NCI-H146 (cell line): Measurements from ENCODE around the gene RTKN.
"Not testable (repeated sequence)": the region's sequence is repeated elsewhere in the genome, so short reads cannot be mapped to it uniquely, and the experiment has no call there.

ENCODE experiments used
- DNase-seq: peaks from one replicate; lab custom pipeline; 2025; lab: John Stamatoyannopoulos, UW

RTKN gene, protein sequence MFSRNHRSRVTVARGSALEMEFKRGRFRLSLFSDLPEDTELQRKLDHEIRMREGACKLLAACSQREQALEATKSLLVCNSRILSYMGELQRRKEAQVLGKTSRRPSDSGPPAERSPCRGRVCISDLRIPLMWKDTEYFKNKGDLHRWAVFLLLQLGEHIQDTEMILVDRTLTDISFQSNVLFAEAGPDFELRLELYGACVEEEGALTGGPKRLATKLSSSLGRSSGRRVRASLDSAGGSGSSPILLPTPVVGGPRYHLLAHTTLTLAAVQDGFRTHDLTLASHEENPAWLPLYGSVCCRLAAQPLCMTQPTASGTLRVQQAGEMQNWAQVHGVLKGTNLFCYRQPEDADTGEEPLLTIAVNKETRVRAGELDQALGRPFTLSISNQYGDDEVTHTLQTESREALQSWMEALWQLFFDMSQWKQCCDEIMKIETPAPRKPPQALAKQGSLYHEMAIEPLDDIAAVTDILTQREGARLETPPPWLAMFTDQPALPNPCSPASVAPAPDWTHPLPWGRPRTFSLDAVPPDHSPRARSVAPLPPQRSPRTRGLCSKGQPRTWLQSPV

DNA sequence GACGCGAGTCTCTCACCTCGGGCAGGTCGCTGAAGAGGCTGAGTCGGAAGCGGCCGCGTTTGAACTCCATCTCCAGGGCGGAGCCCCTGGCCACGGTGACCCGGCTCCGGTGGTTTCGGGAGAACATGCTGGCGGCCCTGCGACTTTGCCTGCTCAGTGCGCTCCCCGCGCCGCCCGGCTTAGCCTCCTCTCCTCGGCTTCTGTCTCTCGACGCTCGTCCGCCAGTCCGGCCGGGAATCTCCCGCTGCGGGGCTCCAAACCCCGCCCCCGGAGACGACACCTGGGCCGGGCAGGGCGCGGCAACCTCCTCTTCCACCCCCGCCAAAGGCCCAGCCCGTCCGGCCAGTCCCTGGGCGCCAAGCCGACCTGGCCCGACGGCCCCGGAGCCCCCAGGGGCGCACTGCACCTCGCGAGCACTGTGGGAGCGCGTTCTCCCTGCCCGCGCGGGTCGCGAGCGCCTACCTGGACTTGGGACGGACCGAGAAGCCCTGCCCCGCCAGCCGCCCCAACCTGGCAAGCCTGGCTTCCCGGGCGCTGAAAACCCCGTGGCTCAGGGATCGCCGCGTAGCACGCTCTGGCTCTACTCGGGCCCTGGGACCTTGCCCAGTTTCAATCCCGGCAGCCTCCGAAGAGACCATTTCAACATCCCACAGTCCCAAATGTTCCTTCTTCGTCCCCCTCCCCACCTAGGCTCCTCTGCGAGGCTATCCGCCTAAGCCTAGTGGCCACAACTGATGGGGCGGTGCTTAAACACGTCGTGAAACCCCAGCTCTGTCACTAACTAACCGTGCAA lies at the start of gene RTKN:
Gene RTKN, minus strand, starts transcription at position 248 of the 793 bp plus-strand sequence. Its CDS starts 121 bp downstream, at position 127.
- DNase-seq, result no peak

DNA sequence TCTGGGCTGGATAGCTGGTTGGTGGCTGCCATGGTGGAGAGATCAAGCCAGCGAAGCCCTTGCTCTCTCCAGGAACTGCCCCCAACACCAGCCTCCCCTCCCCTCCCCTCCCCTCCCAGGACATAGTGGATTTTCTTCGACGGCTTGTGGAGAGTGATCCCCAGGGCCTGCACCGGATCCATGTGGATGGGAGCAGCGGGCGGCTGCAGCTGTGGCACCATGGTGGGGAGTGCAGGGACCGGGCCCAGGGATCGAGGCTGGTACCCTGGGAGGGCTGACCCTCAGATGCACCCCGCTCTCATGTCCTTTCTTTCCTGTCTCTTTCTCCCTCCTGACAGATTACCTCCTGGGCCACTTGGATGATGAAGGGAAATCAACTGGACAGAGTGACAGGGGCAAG lies 48.2 kb upstream of the RTKN start:
- no peak for DNase-seq

DNA sequence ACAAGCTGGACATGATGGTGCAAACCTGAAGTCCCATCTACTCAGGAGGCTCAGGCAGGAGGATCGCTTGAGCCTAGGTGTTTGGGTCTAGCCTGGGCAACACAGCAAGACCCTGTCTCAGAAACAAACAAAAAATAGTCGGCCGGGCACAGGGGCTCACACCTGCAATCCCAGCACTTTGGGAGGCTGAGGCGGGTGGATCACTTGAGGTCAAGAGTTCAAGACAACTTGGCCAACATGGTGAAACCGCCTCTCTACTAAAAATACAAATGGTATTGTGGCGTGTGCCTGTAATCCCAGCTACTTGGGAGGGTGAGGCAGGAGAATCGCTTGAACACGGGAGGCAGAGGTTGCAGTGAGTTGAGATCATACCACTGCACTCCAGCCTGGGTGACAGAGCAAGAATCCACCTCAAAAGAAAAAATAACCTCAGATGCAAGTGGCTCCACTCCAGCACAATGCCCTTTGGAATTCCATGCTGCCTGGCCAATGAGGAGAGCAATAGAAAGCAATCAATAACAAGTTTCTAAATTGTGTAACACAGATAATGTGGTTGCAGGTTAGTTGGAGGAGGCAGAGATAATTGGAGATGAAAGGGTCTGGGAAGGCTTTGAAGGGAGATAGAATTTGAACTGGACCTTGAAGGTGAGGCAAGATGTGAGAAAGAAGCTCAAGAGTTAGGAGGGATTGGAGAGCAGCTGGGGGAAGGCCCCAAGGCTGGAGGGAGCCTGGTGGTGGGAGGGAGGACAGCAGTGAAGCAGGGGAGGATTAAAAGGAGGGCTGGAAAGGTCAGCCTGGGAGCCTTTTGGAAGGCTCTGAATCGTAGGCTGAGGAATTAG lies 47.1 kb upstream of the RTKN start:
- no peak for DNase-seq

DNA sequence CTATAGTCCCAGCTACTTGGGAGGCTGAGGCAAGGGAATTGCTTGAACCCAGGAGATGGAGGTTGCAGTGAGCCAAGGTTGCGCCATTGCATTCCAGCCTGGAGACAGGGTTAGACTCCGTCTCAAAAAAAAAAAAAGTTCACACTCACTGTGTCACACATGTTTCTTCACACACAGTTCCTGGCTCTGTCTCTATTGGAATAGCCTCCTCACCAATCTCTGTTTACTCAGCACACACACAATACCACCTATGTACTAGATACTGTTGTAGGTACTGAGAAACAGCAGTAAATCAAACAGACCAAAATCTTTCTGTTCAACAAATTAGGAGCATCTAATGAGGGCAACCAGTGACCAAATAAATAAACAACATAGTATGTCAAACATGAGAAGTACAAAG lies 44.4 kb upstream of the RTKN start:
- no peak for DNase-seq

DNA sequence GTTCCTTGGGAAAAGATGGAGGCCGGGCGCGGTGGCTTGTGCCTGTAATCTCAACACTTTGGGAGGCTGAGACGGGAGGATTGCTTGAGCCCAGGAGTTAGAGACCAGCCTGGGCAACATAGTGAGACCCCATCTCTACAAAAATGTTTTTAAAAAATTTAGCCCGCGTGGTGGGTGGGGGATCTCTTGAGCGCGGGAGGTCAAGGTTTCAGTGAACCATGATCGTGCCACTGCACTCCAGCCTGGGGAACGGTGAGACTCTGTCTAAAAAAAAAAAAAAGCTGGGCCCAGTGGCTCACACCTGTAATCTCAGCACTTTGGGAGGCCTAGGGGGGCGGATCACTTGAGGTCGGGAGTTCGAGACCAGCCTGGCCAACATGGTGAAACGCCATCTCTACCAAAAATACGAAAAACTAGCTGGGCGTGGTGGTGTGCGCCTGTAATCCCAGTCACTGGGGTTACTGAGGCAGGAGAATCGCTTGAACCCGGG lies 42.0 kb upstream of the RTKN start:
- DNase-seq, result not testable (repeated sequence)

DNA sequence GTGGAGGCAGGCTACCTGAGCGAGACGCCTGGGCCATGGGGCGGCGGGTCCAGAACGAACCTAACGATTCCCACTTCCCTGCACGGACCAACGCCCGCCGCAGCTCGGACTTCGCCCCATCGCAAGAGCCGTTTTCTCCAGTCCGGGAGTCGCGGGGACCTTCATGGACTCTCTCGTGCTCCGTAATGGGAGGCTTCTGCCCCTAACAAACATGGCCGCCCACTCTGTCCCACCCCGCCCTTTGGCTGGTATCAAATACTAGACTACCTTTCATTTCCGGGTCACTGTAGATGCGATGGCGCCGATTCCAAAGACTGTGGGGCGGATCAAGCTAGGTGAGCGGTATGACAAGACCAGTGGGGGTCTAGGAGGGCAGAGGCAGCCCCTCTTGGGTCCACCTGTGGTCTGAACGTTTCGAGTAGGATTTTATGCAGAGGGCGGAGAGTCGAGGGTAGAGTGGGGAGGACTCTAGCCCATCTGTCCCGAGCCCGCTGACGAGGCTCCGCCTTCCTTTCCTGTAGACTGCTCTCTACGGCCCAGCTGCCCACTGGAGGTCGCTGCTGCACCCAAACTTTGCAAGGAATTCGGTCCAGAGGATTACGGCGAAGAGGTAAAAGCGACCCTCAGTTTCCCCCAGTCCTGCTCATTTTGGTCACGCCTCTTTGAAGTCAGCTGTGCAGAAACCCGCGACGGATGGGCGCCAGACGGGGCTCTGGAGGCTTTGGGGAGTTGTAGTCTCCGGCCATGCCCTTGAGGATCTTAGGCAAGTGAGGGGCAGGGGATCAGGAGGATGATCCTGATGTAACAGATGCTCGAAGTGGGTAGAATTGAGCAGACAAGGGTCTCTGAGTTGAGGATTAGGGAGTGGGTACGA lies 41.3 kb upstream of the RTKN start, which contains the start of the genes CCDC142 and TTC31:
Gene CCDC142, minus strand, starts transcription at position 198 of the 874 bp plus-strand sequence. Its CDS starts 161 bp downstream, at position 37.
Gene TTC31, plus strand, starts transcription at position 281 of the 874 bp plus-strand sequence. Its CDS starts 15 bp downstream, at position 296.
- peak; percentile 95 for DNase-seq

DNA sequence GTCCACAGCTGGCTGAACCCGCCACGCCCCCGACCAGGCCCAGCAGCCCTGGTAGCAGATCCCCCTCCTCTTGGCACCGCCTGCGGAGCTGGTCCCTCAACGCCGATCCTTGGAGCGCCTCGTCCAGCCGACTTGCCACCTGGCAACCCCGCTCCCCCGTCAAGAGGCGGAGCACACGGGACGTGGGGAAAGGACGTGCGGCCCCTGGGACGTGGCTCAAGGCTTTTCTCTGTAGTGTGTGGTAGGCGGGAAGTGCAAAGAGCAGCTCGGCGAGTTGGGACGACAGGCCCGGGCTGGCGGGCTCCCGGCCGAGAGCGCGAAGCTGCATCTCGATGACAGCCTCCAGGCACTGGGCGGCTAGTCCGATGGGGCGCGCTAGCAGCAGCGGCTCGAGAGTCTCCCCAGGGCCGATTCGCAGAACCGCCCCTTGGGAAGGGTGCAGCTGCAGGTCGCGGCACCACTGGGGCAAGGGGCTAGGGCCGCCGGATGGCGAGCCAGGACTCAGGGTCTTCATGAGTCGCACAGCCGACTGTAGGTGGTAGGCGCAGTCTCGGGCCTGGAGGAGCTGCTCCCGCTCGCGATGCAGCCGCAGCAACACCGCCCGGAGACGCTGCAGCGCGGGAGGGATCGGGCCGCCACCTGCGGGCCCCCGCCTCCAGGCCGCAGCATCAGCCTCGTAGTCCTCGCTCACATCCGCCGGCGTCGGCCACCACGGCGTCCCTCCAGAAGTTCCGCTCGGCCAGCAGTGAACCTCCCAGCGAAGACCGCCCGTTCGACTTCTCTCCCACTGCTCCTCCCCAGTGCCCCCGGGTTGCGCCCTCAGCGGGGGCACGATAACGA lies 40.4 kb upstream of the RTKN start:
- DNase-seq, result peak; percentile 79

DNA sequence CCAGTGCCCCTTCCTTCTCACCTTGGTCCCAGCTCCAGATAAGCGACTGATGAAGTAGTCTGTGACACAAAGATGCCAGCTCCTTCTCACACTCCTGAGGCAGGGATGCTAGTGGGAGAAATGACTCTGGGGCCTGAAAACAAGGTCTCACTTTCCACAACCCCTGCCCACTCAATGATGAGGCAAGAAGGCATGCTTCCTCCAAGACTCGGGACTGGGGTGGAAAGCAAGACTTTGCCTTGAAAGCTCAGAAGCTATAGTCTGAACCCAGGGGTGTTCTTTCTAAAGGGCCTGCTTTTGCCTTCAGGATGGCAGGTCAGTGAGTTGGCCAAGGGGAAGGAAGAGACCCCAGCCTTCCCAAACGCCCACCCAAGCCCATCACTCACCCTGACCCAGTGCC lies 39.7 kb upstream of the RTKN start:
- no peak for DNase-seq

DNA sequence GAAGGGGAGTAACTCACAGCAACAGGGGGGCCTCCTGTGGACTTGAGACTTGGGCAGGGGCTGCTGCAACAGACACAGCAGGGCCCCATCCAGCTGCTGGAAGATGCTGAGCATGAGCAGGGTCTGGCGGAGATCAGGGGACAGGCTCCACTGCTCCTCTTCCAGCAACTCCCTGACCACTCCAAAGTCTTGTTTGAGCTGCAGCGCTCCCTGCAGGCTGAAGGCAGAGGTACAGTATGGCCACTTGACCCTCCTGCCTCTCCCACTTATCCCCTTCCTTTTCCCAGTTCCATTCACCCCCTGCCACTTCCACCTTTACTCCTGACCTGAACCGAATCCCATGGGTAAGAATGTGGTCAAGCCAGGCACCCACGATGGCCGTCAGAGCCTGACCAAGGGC lies 33.2 kb upstream of the RTKN start:
- peak; percentile 5 for DNase-seq

DNA sequence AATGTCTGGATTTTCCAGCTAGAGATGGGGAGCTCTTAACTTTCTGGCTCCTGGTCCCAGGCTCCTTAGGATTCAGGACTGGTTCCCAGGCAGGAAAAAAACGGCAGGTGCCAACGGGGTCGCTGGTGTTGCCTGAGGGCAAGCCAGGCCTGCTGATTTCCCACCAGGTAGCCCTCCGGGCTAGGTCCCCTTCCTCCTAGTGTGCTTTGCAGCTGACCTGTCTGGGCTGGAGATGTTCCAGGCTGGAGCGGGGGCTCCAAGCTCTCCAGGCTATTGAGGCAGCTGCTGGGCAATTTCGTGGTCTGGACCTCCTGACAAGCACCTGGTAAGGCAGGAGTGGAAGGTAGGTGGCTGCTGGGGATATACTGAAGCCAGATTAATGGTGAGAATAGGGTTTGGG lies 32.7 kb upstream of the RTKN start:
- no peak for DNase-seq

DNA sequence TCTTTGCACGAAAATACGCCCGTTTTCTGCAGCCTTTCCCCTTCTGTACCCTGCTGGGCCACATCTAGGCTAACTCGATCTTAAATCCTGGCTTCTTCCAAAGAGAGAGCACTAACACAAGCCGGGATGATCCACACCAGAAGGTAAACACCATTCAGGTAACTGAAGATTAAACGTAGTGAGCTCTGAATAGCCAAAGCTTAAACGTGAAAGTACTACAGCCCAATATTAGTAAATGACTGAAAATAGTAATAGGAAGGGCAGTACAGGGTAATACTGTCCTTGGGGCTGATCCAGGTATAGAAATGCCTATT lies 31.2 kb upstream of the RTKN start:
- no peak for DNase-seq

DNA sequence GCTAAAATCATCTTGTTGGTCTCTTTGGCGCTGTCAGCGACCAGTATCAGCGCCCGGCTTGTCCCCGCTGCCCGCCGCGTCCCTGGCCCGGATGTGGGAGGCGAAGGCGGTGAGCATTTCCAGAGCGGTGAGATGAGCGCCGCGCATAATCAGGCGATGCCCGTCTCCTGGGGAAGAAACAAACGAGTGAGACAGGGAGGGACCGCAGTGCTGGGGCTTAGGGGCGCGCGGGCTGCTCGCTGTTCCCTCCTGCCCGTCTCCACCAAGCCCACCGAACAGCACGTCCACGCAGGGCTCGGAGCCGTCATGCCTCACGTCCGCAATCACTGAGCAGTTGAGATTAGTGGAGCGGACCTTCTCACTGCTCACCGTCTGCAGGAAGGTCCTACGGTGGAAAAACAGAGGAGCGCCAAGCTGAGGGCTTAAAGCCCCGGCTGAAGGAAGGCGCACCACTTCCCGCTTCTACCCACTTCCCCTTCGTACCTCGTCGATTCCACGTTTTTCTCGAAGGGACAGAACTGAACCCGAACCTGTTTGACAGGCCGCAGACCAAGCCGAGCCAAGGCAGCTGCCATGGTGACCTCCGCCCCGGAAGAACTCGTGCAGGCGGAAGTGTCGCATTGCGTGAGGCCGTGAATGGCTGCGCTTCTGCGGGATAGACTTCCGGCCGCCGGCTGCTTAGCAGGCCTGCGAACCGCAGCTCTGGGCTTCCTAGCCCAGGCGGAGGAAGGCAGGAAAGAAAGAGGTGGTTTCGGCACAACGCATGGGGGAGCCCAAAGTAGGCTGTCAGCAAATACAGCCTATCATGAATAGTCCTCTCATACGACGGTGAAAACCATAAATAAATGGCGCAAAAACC lies 30.6 kb upstream of the RTKN start, which contains the start of gene MRPL53:
Gene MRPL53, minus strand, starts transcription at position 595 of the 859 bp plus-strand sequence. Its CDS starts 20 bp downstream, at position 575.
- peak; percentile 94 for DNase-seq

DNA sequence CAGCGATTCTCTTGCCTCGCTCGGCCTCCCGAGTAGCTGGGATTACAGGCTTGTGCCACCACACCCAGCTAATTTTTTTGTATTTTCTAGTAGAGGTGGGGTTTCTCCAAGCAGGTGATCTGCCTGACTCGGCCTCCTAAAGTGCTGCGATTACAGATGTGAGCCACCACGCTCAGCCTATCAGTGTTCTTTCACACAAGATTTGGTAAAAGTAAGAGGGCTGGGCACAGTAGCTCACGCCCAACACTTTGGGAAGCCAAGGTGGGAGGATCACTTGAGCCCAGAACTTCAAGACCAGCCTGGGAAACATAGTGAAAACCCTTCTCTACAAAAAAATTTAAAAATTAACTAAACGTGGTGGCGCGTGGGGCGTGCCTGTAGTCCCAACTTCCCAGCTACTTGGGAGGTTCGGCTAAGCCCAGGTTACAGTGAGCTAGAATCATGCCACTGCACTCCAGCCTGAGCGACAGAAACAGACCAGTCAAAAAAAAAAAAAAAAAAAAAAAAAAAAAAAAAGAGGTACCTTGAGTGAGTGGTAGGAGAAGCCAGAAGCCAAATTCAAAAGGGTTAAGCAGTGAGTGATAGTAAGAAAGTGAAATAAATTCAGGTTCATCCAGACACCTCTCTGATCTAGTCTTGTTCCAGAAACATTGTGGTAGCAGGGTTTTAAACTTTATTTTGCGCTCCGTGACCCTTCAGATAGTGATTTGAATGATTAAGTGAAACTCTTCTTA lies 29.8 kb upstream of the RTKN start:
- no peak for DNase-seq

DNA sequence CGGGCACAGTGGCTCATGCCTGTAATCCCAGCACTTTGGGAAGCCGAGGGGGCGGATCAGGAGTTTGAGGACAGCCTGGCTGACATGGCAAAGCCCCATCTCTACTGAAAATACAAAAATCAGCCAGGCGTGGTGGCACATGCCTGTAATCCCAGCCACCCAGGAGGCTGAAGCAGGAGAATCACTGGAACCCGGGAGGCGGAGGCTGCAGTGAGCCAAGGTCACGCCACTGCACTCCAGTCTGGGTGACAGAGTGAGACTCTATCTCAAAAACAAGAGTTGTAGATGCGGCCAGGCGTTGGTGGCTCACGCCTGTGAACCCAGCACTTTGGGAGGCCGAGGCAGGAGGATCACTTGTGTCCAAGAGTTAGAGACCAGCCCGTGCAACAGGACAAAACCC lies 29.0 kb upstream of the RTKN start:
- DNase-seq, result not testable (repeated sequence)

DNA sequence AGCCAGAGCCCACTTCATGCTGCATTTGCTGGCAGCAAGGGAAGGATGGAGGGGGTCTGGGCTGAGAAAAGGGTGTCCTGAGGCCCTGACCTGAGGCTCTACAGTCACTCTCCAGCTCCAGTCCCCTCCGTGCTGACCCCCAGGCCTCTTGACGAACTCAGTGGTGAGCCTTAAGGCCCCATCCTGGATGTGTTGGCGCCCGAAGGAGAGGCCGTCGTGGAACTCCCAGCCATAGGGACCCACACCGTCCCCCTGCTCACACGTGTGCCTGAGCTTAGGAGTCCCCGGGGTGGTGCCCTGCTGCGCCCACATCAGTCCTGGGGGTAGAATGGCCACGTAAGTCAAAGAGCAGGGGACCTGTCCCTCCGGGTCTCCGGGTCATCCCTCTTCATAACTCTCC lies 22.7 kb upstream of the RTKN start:
- DNase-seq, result peak; percentile 17

DNA sequence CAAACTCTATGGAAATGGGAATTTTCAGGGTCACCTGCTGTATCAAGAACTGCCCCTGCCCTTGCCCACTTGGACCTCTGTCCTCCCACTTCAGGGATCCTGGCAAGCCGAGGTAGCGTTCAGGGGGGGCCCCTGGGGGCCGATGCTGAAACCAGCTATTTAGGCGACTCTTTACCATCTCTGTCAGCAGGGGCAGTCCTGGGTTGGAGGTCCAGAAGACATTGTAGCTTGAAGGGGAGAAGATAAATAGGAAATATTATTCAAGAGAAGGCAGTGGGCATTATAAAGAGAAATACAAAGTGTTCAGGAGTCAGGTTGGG lies 21.0 kb upstream of the RTKN start:
- DNase-seq, result no peak

DNA sequence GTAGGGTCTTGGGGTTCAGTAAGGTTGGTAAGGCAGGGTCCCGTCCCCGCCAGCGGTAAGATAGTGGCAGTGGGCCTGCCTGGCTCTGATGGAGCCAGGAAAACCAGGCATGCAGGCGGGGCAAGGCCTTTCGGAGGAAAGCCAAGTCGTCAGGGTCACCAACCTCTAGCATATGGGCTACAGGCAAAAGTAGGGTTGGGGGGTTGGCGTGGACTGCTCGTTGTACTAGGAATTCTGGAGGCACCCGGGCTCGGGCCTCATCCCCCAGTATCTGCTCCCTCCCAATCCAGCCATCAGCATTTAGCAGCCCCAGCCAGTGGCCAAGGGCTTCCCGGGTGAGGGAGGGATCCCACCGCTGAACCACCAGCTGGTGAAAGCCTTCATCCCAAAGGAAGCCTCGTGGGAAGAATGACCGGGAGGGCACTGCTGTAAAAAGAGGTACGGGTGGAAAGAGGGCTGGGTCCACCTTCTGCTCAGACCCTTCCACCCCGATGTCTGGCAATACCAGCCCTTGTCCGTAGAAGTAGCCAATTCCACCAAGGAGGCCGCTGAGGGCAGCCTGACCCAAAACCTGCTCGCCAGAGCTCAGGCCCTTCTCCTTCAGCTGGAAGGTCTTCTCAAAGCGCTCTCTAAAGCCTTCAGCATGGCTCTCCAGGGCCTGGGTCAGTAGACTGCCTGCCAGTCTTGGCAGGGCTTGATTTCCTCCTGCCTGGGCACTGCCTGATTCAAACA lies 20.5 kb upstream of the RTKN start:
- DNase-seq, result no peak
